Measurements from ENCODE around the gene NEK10.

The NEK10 gene

DNA sequence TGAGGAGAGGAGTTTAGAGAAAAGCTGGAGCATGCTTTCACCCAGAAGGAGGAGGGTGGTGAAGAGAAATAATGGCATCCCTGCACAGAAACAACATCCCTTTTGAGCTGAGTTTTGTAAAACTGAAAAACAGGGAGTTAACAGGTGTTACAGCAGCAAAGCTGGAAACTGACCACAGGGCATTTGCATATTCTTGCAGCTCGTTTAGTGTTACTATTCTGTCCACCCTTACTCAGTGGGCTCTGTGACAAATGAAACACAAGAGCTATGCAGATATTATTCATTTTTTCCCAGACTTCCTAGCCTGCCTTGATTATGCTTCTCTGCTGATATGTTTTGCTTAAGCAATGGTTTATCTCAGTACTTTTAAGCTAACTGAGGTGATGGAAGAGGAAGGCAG, 272.0 kb downstream of the NEK10 start:
- Histone ChIP-seq H3K9ac (ENCODE audit: insufficient read length) (no peak overlapping the region), H3K4me3 (no peak overlapping the region), H3K27ac (no peak overlapping the region), H3K9me3 (ENCODE audit: low read depth, low read length) (no peaks in the 10 kb centered on the region), H3K36me3 (ENCODE audit: insufficient read depth, low read length) (no peaks in the 10 kb centered on the region)
- DNase-seq (ENCODE audit: low read depth, low spot score): no peak
- TF ChIP-seq EZH2 (IDR thresholded peaks at IDR 0.05) (no peak), POLR2AphosphoS5 (IDR thresholded peaks at IDR 0.05; ENCODE audit: borderline replicate concordance, low read depth, low read length) (no peak), FOXP2 (optimal IDR thresholded peaks at IDR 0.05; ENCODE audit: control extremely low read depth, extremely low read length, insufficient read depth) (no peak)

DNA sequence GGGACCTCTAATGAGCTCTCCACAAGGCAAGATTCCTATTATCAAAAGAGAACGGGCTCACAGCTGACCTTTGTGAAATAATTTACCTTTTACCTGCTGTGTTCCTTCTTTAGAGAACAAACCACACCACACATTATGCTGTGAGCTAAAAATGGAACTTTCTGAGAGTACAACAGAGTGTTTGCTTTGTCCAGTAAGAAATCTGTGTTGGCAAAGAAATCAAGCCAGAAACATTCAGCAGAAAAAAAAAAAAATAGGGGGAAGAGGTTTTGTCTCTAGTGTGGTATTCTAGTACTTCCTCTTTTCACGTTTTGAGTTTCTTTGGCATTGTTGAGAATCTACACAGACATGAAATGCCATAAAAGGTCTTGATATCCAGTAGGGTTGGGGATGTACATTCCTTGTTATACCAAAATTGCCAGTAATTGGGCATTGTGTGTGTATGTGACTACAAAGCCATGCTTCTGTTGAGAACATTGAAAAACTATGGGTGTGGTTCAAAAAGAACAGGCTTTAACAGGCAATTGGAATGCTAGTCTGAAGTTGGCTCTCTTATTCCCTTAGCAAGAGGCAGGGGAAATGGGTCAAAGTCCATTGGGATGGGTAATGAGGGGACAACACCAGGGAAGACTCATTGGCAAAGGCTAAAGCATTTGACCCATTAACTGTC, 273.5 kb downstream of the NEK10 start:
- H3K36me3 ChIP-seq (ENCODE audit: insufficient read depth, low read length): no peaks in the 10 kb centered on the region
- no peak overlapping the region for H3K4me3 ChIP-seq
- no peak overlapping the region for H3K27ac ChIP-seq
- no peak for TF ChIP-seq EZH2 (IDR thresholded peaks at IDR 0.05)
- TF ChIP-seq FOXP2 (optimal IDR thresholded peaks at IDR 0.05; ENCODE audit: control extremely low read depth, extremely low read length, insufficient read depth): no peak
- no peak for TF ChIP-seq POLR2AphosphoS5 (IDR thresholded peaks at IDR 0.05; ENCODE audit: borderline replicate concordance, low read depth, low read length)
- no peaks in the 10 kb centered on the region for H3K9me3 ChIP-seq (ENCODE audit: low read depth, low read length)
- H3K9ac ChIP-seq (ENCODE audit: insufficient read length): no peak overlapping the region
- DNase-seq (ENCODE audit: low read depth, low spot score): no peak

DNA sequence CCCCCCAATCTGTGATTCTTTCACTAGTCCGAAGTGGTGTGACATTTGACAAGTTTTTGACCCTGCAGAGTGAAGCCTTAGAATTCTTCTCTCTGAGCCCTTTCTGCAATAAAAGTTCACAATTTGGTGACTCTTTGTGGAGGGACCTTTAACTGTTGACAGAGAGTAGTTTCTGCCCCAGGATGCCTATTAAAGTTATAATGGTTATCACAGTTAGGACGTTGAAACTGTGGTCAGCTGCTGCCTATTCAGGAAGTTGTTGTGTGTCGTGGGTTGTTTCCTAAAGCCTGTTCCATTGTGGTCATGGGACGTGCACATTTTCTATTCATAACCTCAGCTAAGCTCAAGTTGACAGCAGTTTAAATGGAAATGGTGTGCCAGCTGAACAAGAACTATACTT, 274.5 kb downstream of the NEK10 start:
- Histone ChIP-seq H3K4me3 (no peak overlapping the region), H3K9ac (ENCODE audit: insufficient read length) (no peak overlapping the region), H3K9me3 (ENCODE audit: low read depth, low read length) (no peaks in the 10 kb centered on the region), H3K27ac (no peak overlapping the region), H3K36me3 (ENCODE audit: insufficient read depth, low read length) (no peaks in the 10 kb centered on the region)
- no peak for TF ChIP-seq FOXP2 (optimal IDR thresholded peaks at IDR 0.05; ENCODE audit: control extremely low read depth, extremely low read length, insufficient read depth)
- no peak for TF ChIP-seq EZH2 (IDR thresholded peaks at IDR 0.05)
- no peak for TF ChIP-seq POLR2AphosphoS5 (IDR thresholded peaks at IDR 0.05; ENCODE audit: borderline replicate concordance, low read depth, low read length)
- no peak for DNase-seq (ENCODE audit: low read depth, low spot score)

DNA sequence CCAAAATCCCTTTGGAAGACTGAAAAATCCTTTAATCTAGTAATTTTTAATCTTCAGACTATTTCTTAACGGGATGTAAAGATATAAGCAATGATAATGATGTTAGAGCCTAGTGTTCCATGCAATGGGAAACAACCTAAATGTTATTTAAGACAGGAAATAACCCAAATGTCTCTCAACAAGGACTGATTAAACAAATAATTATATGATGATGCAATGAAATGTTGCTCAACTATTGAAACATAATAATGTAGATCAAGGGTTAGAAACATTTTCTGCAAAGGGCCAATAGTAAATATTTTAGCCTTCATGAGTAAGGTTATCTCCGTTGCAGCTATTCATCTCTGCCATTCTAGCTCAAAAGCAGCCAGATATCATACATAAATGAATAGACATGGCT, 275.4 kb downstream of the NEK10 start:
- TF ChIP-seq POLR2AphosphoS5 (IDR thresholded peaks at IDR 0.05; ENCODE audit: borderline replicate concordance, low read depth, low read length) (no peak), EZH2 (IDR thresholded peaks at IDR 0.05) (no peak)
- Histone ChIP-seq H3K27ac (no peak overlapping the region), H3K4me3 (no peak overlapping the region), H3K36me3 (ENCODE audit: insufficient read depth, low read length) (no peaks in the 10 kb centered on the region), H3K9me3 (ENCODE audit: low read depth, low read length) (no peaks in the 10 kb centered on the region), H3K9ac (ENCODE audit: insufficient read length) (no peak overlapping the region)
- DNase-seq (ENCODE audit: low read depth, low spot score): no peak

DNA sequence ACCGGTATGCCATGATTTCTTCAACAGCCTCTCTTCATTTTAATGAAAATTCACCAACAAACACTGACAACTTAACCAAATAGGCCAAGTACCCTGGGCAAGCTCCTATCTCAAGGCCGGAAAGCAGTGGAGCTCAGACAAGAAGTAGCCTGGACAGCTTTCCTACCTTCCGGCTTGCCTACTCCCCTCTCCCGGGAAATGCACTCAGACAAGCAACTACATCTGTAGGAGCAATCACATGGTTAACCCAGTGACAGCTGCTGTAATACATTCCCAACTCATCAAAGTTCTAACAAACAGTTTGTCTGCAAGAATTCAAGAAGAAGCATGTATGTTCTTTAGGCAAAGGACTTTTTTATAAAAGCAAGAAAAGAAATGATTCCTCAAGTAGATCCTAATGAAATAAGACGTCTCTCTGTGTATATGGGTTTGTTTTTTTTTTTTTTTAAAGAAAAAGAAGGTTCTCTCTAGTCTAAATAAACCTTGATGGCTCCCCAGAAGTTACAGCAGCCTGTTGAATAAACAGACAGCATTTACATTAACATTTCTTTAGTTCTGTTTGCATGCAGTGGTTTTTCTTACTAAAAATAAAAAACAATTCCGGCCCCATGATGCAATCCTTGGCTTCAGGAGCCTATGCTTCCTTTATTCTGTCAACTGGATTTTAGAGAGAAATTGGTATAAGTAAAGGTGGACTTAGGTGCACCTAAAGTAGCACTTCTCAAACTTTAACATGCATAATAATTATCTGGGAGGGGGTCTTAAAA, 278.7 kb downstream of the NEK10 start:
- no peaks in the 10 kb centered on the region for H3K36me3 ChIP-seq (ENCODE audit: insufficient read depth, low read length)
- H3K27ac ChIP-seq: no peak overlapping the region
- H3K4me3 ChIP-seq: no peak overlapping the region
- H3K9me3 ChIP-seq (ENCODE audit: low read depth, low read length): no peaks in the 10 kb centered on the region
- TF ChIP-seq EZH2 (IDR thresholded peaks at IDR 0.05): no peak
- TF ChIP-seq FOXP2 (optimal IDR thresholded peaks at IDR 0.05; ENCODE audit: control extremely low read depth, extremely low read length, insufficient read depth): no peak
- no peak for TF ChIP-seq POLR2AphosphoS5 (IDR thresholded peaks at IDR 0.05; ENCODE audit: borderline replicate concordance, low read depth, low read length)
- H3K9ac ChIP-seq (ENCODE audit: insufficient read length): no peak overlapping the region
- no peak for DNase-seq (ENCODE audit: low read depth, low spot score)

DNA sequence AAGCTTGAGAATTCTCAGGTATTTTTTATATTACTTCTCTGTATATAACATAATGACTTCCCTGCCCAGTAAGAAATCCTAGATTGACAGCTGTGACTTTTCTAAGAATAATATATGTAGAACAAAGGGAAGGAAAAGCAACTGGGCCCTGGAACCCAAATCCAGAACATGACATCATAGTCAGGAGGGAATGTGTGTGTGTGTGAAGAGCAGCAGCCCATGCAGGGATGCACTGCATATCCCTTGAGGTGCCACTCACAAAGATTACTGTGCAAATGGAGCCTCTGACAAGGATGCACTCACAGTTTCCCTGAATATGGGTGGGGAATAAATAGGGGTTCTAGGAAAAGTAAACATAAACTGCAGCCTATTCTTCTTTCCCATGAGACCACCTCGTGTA, 279.5 kb downstream of the NEK10 start:
- Histone ChIP-seq H3K9ac (ENCODE audit: insufficient read length) (no peak overlapping the region), H3K4me3 (no peak overlapping the region), H3K36me3 (ENCODE audit: insufficient read depth, low read length) (no peaks in the 10 kb centered on the region), H3K9me3 (ENCODE audit: low read depth, low read length) (no peaks in the 10 kb centered on the region), H3K27ac (no peak overlapping the region)
- DNase-seq (ENCODE audit: low read depth, low spot score): no peak
- TF ChIP-seq EZH2 (IDR thresholded peaks at IDR 0.05) (no peak), POLR2AphosphoS5 (IDR thresholded peaks at IDR 0.05; ENCODE audit: borderline replicate concordance, low read depth, low read length) (no peak), FOXP2 (optimal IDR thresholded peaks at IDR 0.05; ENCODE audit: control extremely low read depth, extremely low read length, insufficient read depth) (no peak)

DNA sequence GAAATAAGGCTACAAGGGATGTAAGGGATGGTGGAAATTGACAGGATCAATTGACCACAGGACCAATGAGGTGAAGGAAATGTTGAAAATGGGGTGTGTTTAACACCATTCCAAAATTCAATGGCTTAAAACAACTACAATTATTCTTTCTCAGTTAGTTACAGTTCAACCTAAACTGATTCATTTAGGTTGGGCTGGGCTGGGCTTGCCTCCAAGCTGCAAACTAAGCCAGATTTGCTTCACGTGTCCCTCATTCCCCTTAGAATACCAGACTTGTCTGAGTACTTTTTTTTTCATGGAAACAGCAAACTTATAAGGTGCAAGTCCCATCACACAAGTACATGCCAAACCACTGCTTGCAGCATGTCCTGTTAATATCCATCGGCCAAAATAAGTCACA, 280.1 kb downstream of the NEK10 start:
- H3K27ac ChIP-seq: no peak overlapping the region
- TF ChIP-seq EZH2 (IDR thresholded peaks at IDR 0.05): no peak
- TF ChIP-seq POLR2AphosphoS5 (IDR thresholded peaks at IDR 0.05; ENCODE audit: borderline replicate concordance, low read depth, low read length): no peak
- no peak for TF ChIP-seq FOXP2 (optimal IDR thresholded peaks at IDR 0.05; ENCODE audit: control extremely low read depth, extremely low read length, insufficient read depth)
- no peak for DNase-seq (ENCODE audit: low read depth, low spot score)
- H3K9me3 ChIP-seq (ENCODE audit: low read depth, low read length): no peaks in the 10 kb centered on the region
- no peaks in the 10 kb centered on the region for H3K36me3 ChIP-seq (ENCODE audit: insufficient read depth, low read length)
- H3K9ac ChIP-seq (ENCODE audit: insufficient read length): no peak overlapping the region
- no peak overlapping the region for H3K4me3 ChIP-seq

DNA sequence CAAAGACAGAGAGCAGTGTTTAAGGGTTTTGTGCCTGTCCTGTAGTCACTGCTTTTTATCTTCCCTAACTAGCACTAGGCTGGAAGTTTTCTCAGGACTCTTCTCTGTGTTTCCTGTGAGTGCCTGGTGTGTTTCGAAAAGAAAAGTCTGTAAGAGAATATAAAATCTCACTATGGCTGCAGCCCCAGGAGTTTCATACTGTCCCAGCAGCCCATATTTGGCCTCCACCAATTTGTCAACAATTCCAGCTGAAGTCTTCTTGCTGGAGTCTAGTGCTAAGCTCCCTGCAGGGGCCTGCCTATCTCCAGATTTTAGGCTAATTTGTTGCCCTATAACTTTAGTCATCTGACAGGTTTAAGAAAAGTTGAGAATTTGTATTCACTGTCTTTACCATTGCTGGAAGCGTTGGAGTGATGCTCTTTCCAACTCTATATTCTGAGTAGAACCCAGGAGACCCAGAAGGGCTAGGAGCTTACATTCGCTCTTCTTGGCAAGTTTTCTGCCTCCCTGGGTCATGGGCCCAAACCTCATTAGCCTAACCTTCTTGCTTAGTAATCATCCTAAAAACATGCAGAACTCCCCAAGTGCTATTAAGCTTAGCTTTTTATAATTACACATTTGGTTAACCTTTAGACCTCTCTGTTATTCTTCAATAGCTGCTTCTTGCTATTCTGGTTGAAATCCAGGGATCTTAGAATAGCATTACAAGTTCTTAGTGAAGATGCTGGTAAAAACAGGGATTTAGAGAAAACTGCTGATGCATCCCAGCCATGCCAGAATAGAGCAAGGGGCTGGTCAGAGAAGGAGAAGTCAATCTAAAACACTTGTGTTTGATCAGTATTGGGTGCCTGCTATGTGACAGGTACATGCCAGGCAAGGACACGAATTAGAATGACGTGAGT, 283.1 kb downstream of the NEK10 start:
- no peak for TF ChIP-seq EZH2 (IDR thresholded peaks at IDR 0.05)
- no peak for TF ChIP-seq FOXP2 (optimal IDR thresholded peaks at IDR 0.05; ENCODE audit: control extremely low read depth, extremely low read length, insufficient read depth)
- no peak for TF ChIP-seq POLR2AphosphoS5 (IDR thresholded peaks at IDR 0.05; ENCODE audit: borderline replicate concordance, low read depth, low read length)
- no peak overlapping the region for H3K4me3 ChIP-seq
- no peaks in the 10 kb centered on the region for H3K9me3 ChIP-seq (ENCODE audit: low read depth, low read length)
- H3K27ac ChIP-seq: no peak overlapping the region
- no peak overlapping the region for H3K9ac ChIP-seq (ENCODE audit: insufficient read length)
- H3K36me3 ChIP-seq (ENCODE audit: insufficient read depth, low read length): no peaks in the 10 kb centered on the region
- no peak for DNase-seq (ENCODE audit: low read depth, low spot score)

Measured in SK-N-MC (cell line).